Hematopoietic multipotent progenitor cell treated with erythropoietin and hydrocortisone succinate and interleukin-3 and kit ligand, for 6 days (in vitro differentiated cells): ENCODE data around the gene LUC7L.
A peak's percentile ranks its signal among the peaks of the same experiment; 100 is the strongest.
"Not testable (repeated sequence)": the region's sequence is repeated elsewhere in the genome, so short reads cannot be mapped to it uniquely, and the experiment has no call there.

Experiments used
- DNase-seq: peaks from one replicate; pipeline ENCODE4 v3.0.0-alpha.2; 2015

LUC7L gene

GRCh38 chr16:228151-228851 is 948 bp downstream of the LUC7L start:
- peak; percentile 59 for DNase-seq

GRCh38 chr16:220021-220420 is 9.2 kb downstream of the LUC7L start:
- DNase-seq = no peak

GRCh38 chr16:212999-213398 is 16.2 kb downstream of the LUC7L start:
- DNase-seq = no peak

GRCh38 chr16:211631-212180 is 17.5 kb downstream of the LUC7L start:
- not testable (repeated sequence) for DNase-seq

- not testable (repeated sequence) for DNase-seq
Measured at GRCh38 chr16:209359-209758, 19.9 kb downstream of the LUC7L start.

GRCh38 chr16:204046-204445 is 25.2 kb downstream of the LUC7L start:
- not testable (repeated sequence) for DNase-seq

GRCh38 chr16:203246-203645 is 26.0 kb downstream of the LUC7L start:
- no peak for DNase-seq

- no peak for DNase-seq
Measured at GRCh38 chr16:200388-200787, 28.9 kb downstream of the LUC7L start.

- no peak for DNase-seq
Measured at GRCh38 chr16:194516-194915, 34.7 kb downstream of the LUC7L start.

- no peak for DNase-seq
Measured at GRCh38 chr16:193441-193840, 35.8 kb downstream of the LUC7L start.

- DNase-seq = no peak
Measured at GRCh38 chr16:192686-193085, 36.6 kb downstream of the LUC7L start.

GRCh38 chr16:191831-192230 is 37.4 kb downstream of the LUC7L start:
- no peak for DNase-seq

GRCh38 chr16:189604-190186 is 39.6 kb downstream of the LUC7L start:
- DNase-seq = no peak

- peak; percentile 64 for DNase-seq
Measured at GRCh38 chr16:188674-189073, 40.6 kb downstream of the LUC7L start.

- no peak for DNase-seq
Measured at GRCh38 chr16:187330-187729, 41.9 kb downstream of the LUC7L start.

GRCh38 chr16:185691-186090 is 43.6 kb downstream of the LUC7L start:
- DNase-seq = no peak

GRCh38 chr16:185213-185612 is 44.0 kb downstream of the LUC7L start:
- no peak for DNase-seq

- DNase-seq = no peak
Measured at GRCh38 chr16:183005-183404, 46.2 kb downstream of the LUC7L start.

GRCh38 chr16:181565-182021 is 47.7 kb downstream of the LUC7L start:
- DNase-seq = peak; percentile 43

GRCh38 chr16:180681-181564 is 48.3 kb downstream of the LUC7L start:
- peak; percentile 89 for DNase-seq

- peak; percentile 76 for DNase-seq
Measured at GRCh38 chr16:180101-180675, 49.1 kb downstream of the LUC7L start, which contains the start of gene HBQ1. TSS of gene HBQ1 (plus strand) at chr16:180459. CDS start at chr16:180487, 28 bp downstream.

GRCh38 chr16:179211-180092 is 49.8 kb downstream of the LUC7L start:
- DNase-seq = peak; percentile 65
